Measurements from ENCODE around the gene DMRTA2.
"Not testable (repeated sequence)": the region's sequence is repeated elsewhere in the genome, so short reads cannot be mapped to it uniquely, and the experiment has no call there.

DMRTA2 gene

GRCh38 chr1:50422675-50422945 is 633 bp downstream of the DMRTA2 start:
- DNase-seq = no peak

GRCh38 chr1:50421768-50422674 is 1.2 kb downstream of the DMRTA2 start:
- no peak for DNase-seq

- no peak for DNase-seq
Measured at GRCh38 chr1:50421366-50421748, 1.9 kb downstream of the DMRTA2 start.

GRCh38 chr1:50420689-50421365 is 2.4 kb downstream of the DMRTA2 start:
- no peak for DNase-seq

GRCh38 chr1:50419907-50420677 is 3.2 kb downstream of the DMRTA2 start:
- DNase-seq = no peak

GRCh38 chr1:50419192-50419906 is 3.9 kb downstream of the DMRTA2 start:
- DNase-seq = no peak

GRCh38 chr1:50418600-50419109 is 4.6 kb downstream of the DMRTA2 start:
- DNase-seq = no peak

GRCh38 chr1:50417946-50418599 is 5.2 kb downstream of the DMRTA2 start:
- DNase-seq = no peak

GRCh38 chr1:50417507-50417906 is 5.7 kb downstream of the DMRTA2 start:
- DNase-seq = no peak

- no peak for DNase-seq
Measured at GRCh38 chr1:50416553-50417453, 6.4 kb downstream of the DMRTA2 start.

- no peak for DNase-seq
Measured at GRCh38 chr1:50416150-50416527, 7.1 kb downstream of the DMRTA2 start.

GRCh38 chr1:50415235-50416149 is 7.8 kb downstream of the DMRTA2 start:
- DNase-seq = no peak

GRCh38 chr1:50414853-50415234 is 8.4 kb downstream of the DMRTA2 start:
- DNase-seq = no peak

GRCh38 chr1:50412813-50413476 is 10.3 kb downstream of the DMRTA2 start:
- no peak for DNase-seq

GRCh38 chr1:50405814-50406213 is 17.4 kb downstream of the DMRTA2 start:
- DNase-seq = no peak

- no peak for DNase-seq
Measured at GRCh38 chr1:50393522-50394120, 29.6 kb downstream of the DMRTA2 start.

- not testable (repeated sequence) for DNase-seq
Measured at GRCh38 chr1:50381551-50381950, 41.7 kb downstream of the DMRTA2 start.

- no peak for DNase-seq
Measured at GRCh38 chr1:50378770-50379169, 44.5 kb downstream of the DMRTA2 start.

GRCh38 chr1:50373532-50373931 is 49.7 kb downstream of the DMRTA2 start:
- DNase-seq = no peak

Measured in stimulated activated CD4-positive, alpha-beta T cell treated with anti-CD3 and anti-CD28 coated beads, Interleukin-4, amount 100 ng/mL, for 1 hour (primary cell).